ENCODE data around the gene PPARD. TPM values are rescaled to one million over a fixed set of nuclear protein-coding genes. Genes with fewer than 3 reads are reported as not detected.
"Not testable (repeated sequence)": the region's sequence is repeated elsewhere in the genome, so short reads cannot be mapped to it uniquely, and the experiment has no call there.

PPARD gene
- polyA plus RNA-seq, 12 donors = 16.9 to 26.4 (median 21.1) TPM; not detected in 1

- DNase-seq = no peak
Measured at GRCh38 chr6:35436071-35436857, 93.9 kb downstream of the PPARD start.

GRCh38 chr6:35438378-35439065, 96.2 kb downstream of the PPARD start:
- DNase-seq = not testable (repeated sequence)

- DNase-seq = no peak
Measured at GRCh38 chr6:35439308-35439707, 97.0 kb downstream of the PPARD start.

GRCh38 chr6:35441205-35441604, 98.8 kb downstream of the PPARD start:
- DNase-seq = no peak

- no peak for DNase-seq
Measured at GRCh38 chr6:35441642-35442041, 99.3 kb downstream of the PPARD start.

GRCh38 chr6:35442693-35443092, 100.3 kb downstream of the PPARD start:
- no peak for DNase-seq

- DNase-seq = no peak
Measured at GRCh38 chr6:35443341-35444030, 101.1 kb downstream of the PPARD start.

- no peak for DNase-seq
Measured at GRCh38 chr6:35445691-35446090, 103.3 kb downstream of the PPARD start.

- DNase-seq = no peak
Measured at GRCh38 chr6:35448191-35448590, 105.8 kb downstream of the PPARD start.

- peak; percentile 69 for DNase-seq
Measured at GRCh38 chr6:35449287-35449881, 107.0 kb downstream of the PPARD start.

- peak; percentile 40 for DNase-seq
Measured at GRCh38 chr6:35451354-35452182, 109.2 kb downstream of the PPARD start.

GRCh38 chr6:35452183-35453090, 110.1 kb downstream of the PPARD start, which contains the start of gene FANCE:
FANCE (plus strand) TSS chr6:35452338; CDS start chr6:35452546, 208 bp downstream.
- peak; percentile 95 for DNase-seq

- DNase-seq = no peak
Measured at GRCh38 chr6:35453236-35453635, 110.9 kb downstream of the PPARD start.

- no peak for DNase-seq
Measured at GRCh38 chr6:35454391-35455110, 112.2 kb downstream of the PPARD start.

- no peak for DNase-seq
Measured at GRCh38 chr6:35457907-35458306, 115.5 kb downstream of the PPARD start.

GRCh38 chr6:35461270-35461669, 118.9 kb downstream of the PPARD start:
- DNase-seq = no peak

GRCh38 chr6:35463292-35463691, 120.9 kb downstream of the PPARD start:
- DNase-seq = no peak

- DNase-seq = no peak
Measured at GRCh38 chr6:35465646-35466045, 123.3 kb downstream of the PPARD start.
